NB4 (cell line): ENCODE results near the gene CCDC57.

Source experiments
- MYC ChIP-seq: IDR thresholded peaks from 2 replicates; pipeline ENCODE4 v1.6.1; 2011; ENCODE audit warnings: low read depth, low read length
- POLR2A ChIP-seq: IDR thresholded peaks from 2 replicates; pipeline ENCODE4 v1.6.1; 2011; ENCODE audit warnings: mild to moderate bottlenecking; ENCODE audit not compliant: insufficient read length; ENCODE audit errors: extremely low read depth
- TF ChIP-seq, protein P1 (sequence below): IDR thresholded peaks from one replicate; pipeline ENCODE4 v1.5.1; 2012; ENCODE audit warnings: low read depth, low read length
- TF ChIP-seq, protein P2 (sequence below): IDR thresholded peaks from 2 replicates; pipeline ENCODE4 v1.6.1; 2011; ENCODE audit warnings: low read depth, low read length

DNA sequence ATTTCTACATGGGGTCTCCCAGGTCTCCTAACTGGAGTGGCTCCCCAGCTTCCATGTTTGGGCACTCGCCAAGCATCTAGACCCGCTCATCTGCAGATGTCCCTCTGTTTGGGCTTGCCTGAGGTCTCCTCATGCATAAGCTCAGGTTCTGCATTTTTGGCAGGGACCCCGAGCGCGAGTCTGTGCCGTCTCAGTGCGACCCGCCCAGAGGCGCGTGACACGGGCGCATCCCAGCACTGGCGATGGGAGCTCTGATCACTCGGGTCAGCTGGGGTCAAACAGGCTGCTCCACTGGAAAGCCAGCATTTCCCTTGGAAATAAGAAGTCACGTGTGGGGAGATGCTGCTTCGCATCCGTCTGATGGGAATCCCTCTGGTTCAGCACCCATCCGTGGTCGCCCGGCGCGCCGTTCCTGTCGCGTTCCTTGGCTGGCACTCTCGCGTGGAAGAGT lies 57.7 kb downstream of the CCDC57 start:
- TF ChIP-seq, protein P1, sequence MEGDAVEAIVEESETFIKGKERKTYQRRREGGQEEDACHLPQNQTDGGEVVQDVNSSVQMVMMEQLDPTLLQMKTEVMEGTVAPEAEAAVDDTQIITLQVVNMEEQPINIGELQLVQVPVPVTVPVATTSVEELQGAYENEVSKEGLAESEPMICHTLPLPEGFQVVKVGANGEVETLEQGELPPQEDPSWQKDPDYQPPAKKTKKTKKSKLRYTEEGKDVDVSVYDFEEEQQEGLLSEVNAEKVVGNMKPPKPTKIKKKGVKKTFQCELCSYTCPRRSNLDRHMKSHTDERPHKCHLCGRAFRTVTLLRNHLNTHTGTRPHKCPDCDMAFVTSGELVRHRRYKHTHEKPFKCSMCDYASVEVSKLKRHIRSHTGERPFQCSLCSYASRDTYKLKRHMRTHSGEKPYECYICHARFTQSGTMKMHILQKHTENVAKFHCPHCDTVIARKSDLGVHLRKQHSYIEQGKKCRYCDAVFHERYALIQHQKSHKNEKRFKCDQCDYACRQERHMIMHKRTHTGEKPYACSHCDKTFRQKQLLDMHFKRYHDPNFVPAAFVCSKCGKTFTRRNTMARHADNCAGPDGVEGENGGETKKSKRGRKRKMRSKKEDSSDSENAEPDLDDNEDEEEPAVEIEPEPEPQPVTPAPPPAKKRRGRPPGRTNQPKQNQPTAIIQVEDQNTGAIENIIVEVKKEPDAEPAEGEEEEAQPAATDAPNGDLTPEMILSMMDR: no peak
- TF ChIP-seq POLR2A (no peak), MYC (no peak)
- TF ChIP-seq, protein P2, sequence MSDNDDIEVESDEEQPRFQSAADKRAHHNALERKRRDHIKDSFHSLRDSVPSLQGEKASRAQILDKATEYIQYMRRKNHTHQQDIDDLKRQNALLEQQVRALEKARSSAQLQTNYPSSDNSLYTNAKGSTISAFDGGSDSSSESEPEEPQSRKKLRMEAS: no peak
